Nephron progenitor cell (in vitro differentiated cells): ENCODE results near the gene BEX2.
"Not testable (repeated sequence)": the region's sequence is repeated elsewhere in the genome, so short reads cannot be mapped to it uniquely, and the experiment has no call there.

Experiments
- DNase-seq: peaks from one replicate; pipeline ENCODE4 v3.0.0; 2021
- H3K27ac Mint-ChIP-seq: 2 replicates; pipeline ENCODE4 v1.8.0; 2021; ENCODE audit warnings: mild to moderate bottlenecking, moderate library complexity, mixed read lengths
- H3K27me3 Mint-ChIP-seq: 2 replicates; pipeline ENCODE4 v1.8.0; 2021; ENCODE audit warnings: mild to moderate bottlenecking, low read depth, mixed read lengths; ENCODE audit not compliant: poor library complexity
- H3K36me3 Mint-ChIP-seq: 2 replicates; pipeline ENCODE4 v1.8.0; 2021; ENCODE audit warnings: low read depth, mixed read lengths
- H3K4me1 Mint-ChIP-seq: 2 replicates; pipeline ENCODE4 v1.8.0; 2021; ENCODE audit warnings: mixed read lengths
- H3K4me3 Mint-ChIP-seq: 2 replicates; pipeline ENCODE4 v1.8.0; 2021; ENCODE audit warnings: mild to moderate bottlenecking, moderate library complexity, mixed read lengths
- H3K9me3 Mint-ChIP-seq: 2 replicates; pipeline ENCODE4 v1.8.0; 2021; ENCODE audit warnings: mild to moderate bottlenecking, moderate library complexity, mixed read lengths
- CTCF ChIP-seq: fragments of 200-600 bp; sonication (generic); IDR thresholded peaks from 2 replicates; pipeline ENCODE4 v1.5.0; 2021; ENCODE audit warnings: antibody characterized with exemption

The BEX2 gene

GRCh38 chrX:103311399-103311780, 600 bp upstream of the BEX2 start:
- TF ChIP-seq CTCF, result no peak
- Mint-ChIP-seq H3K4me1 (peaks cover 6% of the 10 kb centered on the region), H3K36me3 (peaks cover 8% of the 10 kb centered on the region)

GRCh38 chrX:103309860-103310554, 783 bp downstream of the BEX2 start:
- H3K27me3 Mint-ChIP-seq, result peaks cover 5% of the 10 kb centered on the region
- no peak overlapping the region for H3K27ac Mint-ChIP-seq
- peak overlapping the region; percentile 86 for H3K4me3 Mint-ChIP-seq
- H3K9me3 Mint-ChIP-seq, result peaks cover 4% of the 10 kb centered on the region
- no peak for TF ChIP-seq CTCF
- peaks cover 6% of the 10 kb centered on the region for H3K4me1 Mint-ChIP-seq
- H3K36me3 Mint-ChIP-seq, result peaks cover 8% of the 10 kb centered on the region
- peak; percentile 21 for DNase-seq

More at GRCh38 chrX:103311399-103311780, 600 bp upstream of the BEX2 start:
- Mint-ChIP-seq H3K9me3 (peaks cover 8% of the 10 kb centered on the region), H3K27ac (no peak overlapping the region), H3K4me3 (peak overlapping the region; percentile 86), H3K27me3 (peaks cover 5% of the 10 kb centered on the region)
- DNase-seq, result no peak

GRCh38 chrX:103305666-103306065, 5.1 kb downstream of the BEX2 start:
- not testable (repeated sequence) for DNase-seq, H3K4me1 Mint-ChIP-seq, H3K4me3 Mint-ChIP-seq, H3K36me3 Mint-ChIP-seq, H3K27me3 Mint-ChIP-seq, H3K27ac Mint-ChIP-seq, H3K9me3 Mint-ChIP-seq

- H3K27ac Mint-ChIP-seq, result no peak overlapping the region
- TF ChIP-seq CTCF, result no peak
Observed at GRCh38 chrX:103304705-103305104, 6.1 kb downstream of the BEX2 start.

GRCh38 chrX:103293118-103293517, 17.7 kb downstream of the BEX2 start:
- H3K36me3 Mint-ChIP-seq, result no peaks in the 10 kb centered on the region
- H3K4me3 Mint-ChIP-seq, result no peak overlapping the region
- TF ChIP-seq CTCF, result no peak
- DNase-seq, result no peak
- no peaks in the 10 kb centered on the region for H3K4me1 Mint-ChIP-seq
- peaks cover 18% of the 10 kb centered on the region for H3K9me3 Mint-ChIP-seq
- no peak overlapping the region for H3K27ac Mint-ChIP-seq
- peaks cover 3% of the 10 kb centered on the region for H3K27me3 Mint-ChIP-seq

More at GRCh38 chrX:103304705-103305104, 6.1 kb downstream of the BEX2 start:
- Mint-ChIP-seq H3K4me3 (no peak overlapping the region), H3K9me3 (peaks cover 12% of the 10 kb centered on the region), H3K36me3 (peaks cover 5% of the 10 kb centered on the region), H3K4me1 (peaks cover 3% of the 10 kb centered on the region), H3K27me3 (peaks cover 3% of the 10 kb centered on the region)
- no peak for DNase-seq

GRCh38 chrX:103279624-103280023, 31.2 kb downstream of the BEX2 start:
- Mint-ChIP-seq H3K4me1 (peaks cover 19% of the 10 kb centered on the region), H3K4me3 (no peak overlapping the region), H3K27ac (no peak overlapping the region), H3K9me3 (peaks cover 59% of the 10 kb centered on the region), H3K27me3 (peaks cover 25% of the 10 kb centered on the region), H3K36me3 (peaks cover 11% of the 10 kb centered on the region)
- no peak for DNase-seq
- TF ChIP-seq CTCF, result no peak
